Lung (tissue), 12 donors: ENCODE results near the gene ITGA8. TPM values are rescaled to one million over a fixed set of nuclear protein-coding genes. Genes with fewer than 3 reads are reported as not detected.

Source experiments
- ATAC-seq: fragments of 200-7000 bp; cut with Tn5 transposase; one replicate; pipeline ENCODE4 v1.9.1; 2020; ENCODE audit warnings: moderate number of reproducible peaks; ENCODE audit not compliant: insufficient read depth, low FRiP score
- DNase-seq, 3 donors: peaks; one replicate each; pipeline ENCODE4 v3.0.0-alpha.2; 2013 to 2017
- H3K27ac ChIP-seq, 2 donors: one replicate each; pipeline ENCODE4 v1.5.1; 2013; ENCODE audit warnings: mild to moderate bottlenecking in 2 of 2, moderate library complexity in 2 of 2, control low read depth in 1 of 2, inconsistent platforms in 1 of 2, low read depth in 1 of 2, low read length in 1 of 2
- H3K27me3 ChIP-seq, 3 donors: one replicate each; pipeline ENCODE4 v1.5.1; 2013; ENCODE audit warnings: low read length in 2 of 3; ENCODE audit not compliant: control insufficient read depth in 3 of 3, insufficient read depth in 3 of 3
- H3K36me3 ChIP-seq, 4 donors: one replicate each; pipeline ENCODE4 v1.5.1; 2013; ENCODE audit warnings: low read length in 4 of 4, mild to moderate bottlenecking in 1 of 4, moderate library complexity in 1 of 4; ENCODE audit not compliant: control insufficient read depth in 4 of 4, insufficient read depth in 4 of 4
- H3K4me1 ChIP-seq, 5 donors: one replicate each; pipeline ENCODE4 v1.5.1; 2013; ENCODE audit warnings: low read length in 5 of 5, mild to moderate bottlenecking in 2 of 5, moderate library complexity in 1 of 5; ENCODE audit not compliant: control insufficient read depth in 5 of 5, insufficient read depth in 5 of 5
- H3K4me3 ChIP-seq: one replicate; pipeline ENCODE4 v1.5.1; 2013; ENCODE audit warnings: mild to moderate bottlenecking, control low read depth, moderate library complexity
- H3K9ac ChIP-seq, 2 donors: one replicate each; pipeline ENCODE4 v1.5.1; 2013; ENCODE audit warnings: low read length in 2 of 2, control low read depth in 1 of 2; ENCODE audit not compliant: insufficient read depth in 1 of 2
- H3K9me3 ChIP-seq, 4 donors: one replicate each; pipeline ENCODE4 v1.5.1; 2013; ENCODE audit warnings: low read length in 3 of 4, mild to moderate bottlenecking in 1 of 4, moderate library complexity in 1 of 4; ENCODE audit not compliant: control insufficient read depth in 4 of 4, insufficient read depth in 3 of 4
- WGBS, 2 donors: extraction: QIAGEN DNeasy Blood & Tissue Kit; methylation state at CpG; one replicate each; pipeline ENCODE4 v1.1.7; 2013; 5-methylcytosine and 5-hydroxymethylcytosine counted together
- polyA plus RNA-seq, 2 donors: library from polyadenylated mRNA; stranded (reverse); fragments of 200-250 nt; gene quantifications; one replicate each; pipeline ENCODE4 v1.2.1, GENCODE V29; 2013
- total RNA-seq, 2 donors: library from RNA; depleted of rRNA in 1 of 2; stranded (reverse); fragments of >200 nt in 1 of 2; gene quantifications; one replicate each; pipeline ENCODE4 v1.2.1, GENCODE V29; 2014 to 2021
- TF ChIP-seq, protein P1 (sequence below): IDR thresholded peaks from 2 replicates; pipeline ENCODE4 v1.5.1; 2012; ENCODE audit warnings: mild to moderate bottlenecking; ENCODE audit errors: control extremely low read depth, extremely low read depth
- donor health status: control.
- donor health status: control.
- donor health status: Bipolar disorder and iron deficiency.
- donor health status: healthy.
- donor health status: DM: yes; HTN: yes; CAD: no.

ITGA8 gene
- total and polyA plus RNA-seq, 4 donors: 3.9 to 124 (median 13.6) TPM

- WGBS, 2 donors: 5 to 6% methylated on average over 2 of the region's 2 CpGs
- H3K9ac ChIP-seq: no peak overlapping the region
- TF ChIP-seq, protein P1, sequence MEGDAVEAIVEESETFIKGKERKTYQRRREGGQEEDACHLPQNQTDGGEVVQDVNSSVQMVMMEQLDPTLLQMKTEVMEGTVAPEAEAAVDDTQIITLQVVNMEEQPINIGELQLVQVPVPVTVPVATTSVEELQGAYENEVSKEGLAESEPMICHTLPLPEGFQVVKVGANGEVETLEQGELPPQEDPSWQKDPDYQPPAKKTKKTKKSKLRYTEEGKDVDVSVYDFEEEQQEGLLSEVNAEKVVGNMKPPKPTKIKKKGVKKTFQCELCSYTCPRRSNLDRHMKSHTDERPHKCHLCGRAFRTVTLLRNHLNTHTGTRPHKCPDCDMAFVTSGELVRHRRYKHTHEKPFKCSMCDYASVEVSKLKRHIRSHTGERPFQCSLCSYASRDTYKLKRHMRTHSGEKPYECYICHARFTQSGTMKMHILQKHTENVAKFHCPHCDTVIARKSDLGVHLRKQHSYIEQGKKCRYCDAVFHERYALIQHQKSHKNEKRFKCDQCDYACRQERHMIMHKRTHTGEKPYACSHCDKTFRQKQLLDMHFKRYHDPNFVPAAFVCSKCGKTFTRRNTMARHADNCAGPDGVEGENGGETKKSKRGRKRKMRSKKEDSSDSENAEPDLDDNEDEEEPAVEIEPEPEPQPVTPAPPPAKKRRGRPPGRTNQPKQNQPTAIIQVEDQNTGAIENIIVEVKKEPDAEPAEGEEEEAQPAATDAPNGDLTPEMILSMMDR: peak; percentile 18
- no peak overlapping the region for H3K27ac ChIP-seq
- H3K4me1 ChIP-seq: peaks cover 0 to 29% (median 3%) of the 10 kb centered on the region in 5 donors
- H3K27me3 ChIP-seq: peaks cover 0 to 10% (median 0%) of the 10 kb centered on the region in 3 donors
- no peak for ATAC-seq
- H3K9me3 ChIP-seq: peaks cover 0 to 5% (median 0%) of the 10 kb centered on the region in 4 donors
- H3K36me3 ChIP-seq: no peaks in the 10 kb centered on the region
- peak; percentile 48 to 88 (median 83) for DNase-seq
- no peak overlapping the region for H3K4me3 ChIP-seq
Measured at GRCh38 chr10:15725603-15726002, 5.9 kb upstream of the ITGA8 start.

- DNase-seq (no peak), ATAC-seq (no peak)
- Histone ChIP-seq H3K27me3 (peaks cover 0 to 12% (median 0%) of the 10 kb centered on the region in 3 donors), H3K4me3 (no peak overlapping the region), H3K36me3 (no peaks in the 10 kb centered on the region), H3K4me1 (peaks cover 0 to 32% (median 3%) of the 10 kb centered on the region in 5 donors), H3K9me3 (no peaks in the 10 kb centered on the region), H3K27ac (no peak overlapping the region), H3K9ac (no peak overlapping the region)
- WGBS, 2 donors: 69 to 84% methylated on average over 2 of the region's 2 CpGs
- TF ChIP-seq, protein P1: no peak
Measured at GRCh38 chr10:15724683-15725082, 5.0 kb upstream of the ITGA8 start.

DNA sequence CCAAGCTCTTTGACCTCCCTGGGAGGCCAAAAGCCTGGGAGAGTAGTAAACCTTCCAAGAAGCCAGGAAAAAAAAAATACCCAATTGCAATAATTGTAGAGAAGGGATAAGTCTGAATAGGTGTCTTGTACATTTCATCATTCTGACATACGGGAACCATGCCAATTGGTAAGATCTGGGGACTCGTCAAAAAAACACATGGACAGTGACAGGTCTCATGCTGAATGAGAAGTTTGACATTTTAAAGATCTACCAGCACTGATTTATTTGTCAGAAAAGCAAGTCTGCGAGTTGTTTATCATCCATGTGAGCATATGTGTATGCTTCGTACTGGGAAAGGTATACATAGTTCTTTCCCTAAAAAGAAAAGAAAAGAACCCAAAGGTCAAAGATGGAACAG lies 4.1 kb upstream of the ITGA8 start:
- TF ChIP-seq, protein P1: no peak
- no peak overlapping the region for H3K4me3 ChIP-seq
- 79 to 88% methylated on average over 4 of the region's 4 CpGs for WGBS, 2 donors

More for the DNA sequence above, 4.1 kb upstream of the ITGA8 start:
- no peak overlapping the region for H3K27ac ChIP-seq
- peaks cover 0 to 4% (median 0%) of the 10 kb centered on the region in 4 donors for H3K36me3 ChIP-seq
- peaks cover 0 to 16% (median 6%) of the 10 kb centered on the region in 3 donors for H3K27me3 ChIP-seq
- DNase-seq (no peak), ATAC-seq (no peak)
- no peaks in the 10 kb centered on the region for H3K9me3 ChIP-seq
- peaks cover 0 to 32% (median 3%) of the 10 kb centered on the region in 5 donors for H3K4me1 ChIP-seq
- H3K9ac ChIP-seq: no peak overlapping the region
